NCI-H2171 treated with DMSO at 0.1 percent for 48 hours (cell line): ENCODE data around the gene ATG7.
"Not testable (repeated sequence)": the region's sequence is repeated elsewhere in the genome, so short reads cannot be mapped to it uniquely, and the experiment has no call there.

Experiments
- DNase-seq: peaks from one replicate; lab custom pipeline; 2025; lab: John Stamatoyannopoulos, UW

The ATG7 gene

DNA sequence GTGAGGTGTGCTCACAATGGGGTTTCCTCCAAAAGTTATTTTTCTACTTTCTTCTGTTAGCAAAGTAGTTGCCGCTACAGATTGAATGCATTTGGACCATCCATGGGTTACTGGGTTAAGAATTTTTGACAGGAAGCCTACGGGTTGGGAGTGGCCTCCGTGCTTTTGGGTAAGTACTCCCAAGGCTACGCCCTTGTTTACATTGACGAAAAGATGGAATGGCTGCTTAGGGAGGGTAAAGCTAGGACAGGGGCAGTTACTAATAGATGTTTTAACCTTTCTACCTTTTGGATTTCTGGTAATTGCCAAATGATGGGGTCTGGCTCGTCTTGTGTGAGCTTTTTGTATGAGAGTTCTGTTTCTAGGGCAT, 20.4 kb upstream of the ATG7 start:
- no peak for DNase-seq

DNA sequence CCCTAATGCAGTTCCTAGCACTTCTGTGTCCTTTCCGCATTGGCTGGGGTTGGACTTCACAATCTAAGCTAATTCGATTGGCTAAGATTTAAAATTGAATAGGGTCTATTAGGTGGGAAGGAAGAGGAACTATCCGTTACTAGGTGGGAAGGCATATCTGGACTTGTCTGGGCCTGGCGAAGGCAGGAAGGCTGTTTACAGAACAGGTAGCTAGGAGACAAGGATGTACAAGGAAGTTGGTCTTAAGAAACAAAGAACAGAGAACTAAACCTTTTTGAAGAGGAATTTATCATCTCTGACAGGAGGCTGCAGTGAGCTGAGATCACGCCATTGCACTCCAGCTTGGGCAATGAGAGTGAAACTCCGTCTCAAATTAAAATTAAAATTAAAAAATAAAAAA, 17.3 kb upstream of the ATG7 start:
- DNase-seq, result no peak

GRCh38 chr3:11255537-11255936, 16.7 kb upstream of the ATG7 start:
- not testable (repeated sequence) for DNase-seq

DNA sequence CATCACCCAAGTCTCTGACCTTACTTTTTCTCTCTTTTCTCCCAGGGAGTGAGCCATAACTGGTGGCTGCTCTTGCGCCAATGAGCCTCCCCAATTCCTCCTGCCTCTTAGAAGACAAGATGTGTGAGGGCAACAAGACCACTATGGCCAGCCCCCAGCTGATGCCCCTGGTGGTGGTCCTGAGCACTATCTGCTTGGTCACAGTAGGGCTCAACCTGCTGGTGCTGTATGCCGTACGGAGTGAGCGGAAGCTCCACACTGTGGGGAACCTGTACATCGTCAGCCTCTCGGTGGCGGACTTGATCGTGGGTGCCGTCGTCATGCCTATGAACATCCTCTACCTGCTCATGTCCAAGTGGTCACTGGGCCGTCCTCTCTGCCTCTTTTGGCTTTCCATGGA, 13.2 kb upstream of the ATG7 start:
- DNase-seq, result no peak

GRCh38 chr3:11260460-11260859, 11.7 kb upstream of the ATG7 start:
- DNase-seq, result no peak

GRCh38 chr3:11269007-11269406, 3.2 kb upstream of the ATG7 start:
- no peak for DNase-seq

DNA sequence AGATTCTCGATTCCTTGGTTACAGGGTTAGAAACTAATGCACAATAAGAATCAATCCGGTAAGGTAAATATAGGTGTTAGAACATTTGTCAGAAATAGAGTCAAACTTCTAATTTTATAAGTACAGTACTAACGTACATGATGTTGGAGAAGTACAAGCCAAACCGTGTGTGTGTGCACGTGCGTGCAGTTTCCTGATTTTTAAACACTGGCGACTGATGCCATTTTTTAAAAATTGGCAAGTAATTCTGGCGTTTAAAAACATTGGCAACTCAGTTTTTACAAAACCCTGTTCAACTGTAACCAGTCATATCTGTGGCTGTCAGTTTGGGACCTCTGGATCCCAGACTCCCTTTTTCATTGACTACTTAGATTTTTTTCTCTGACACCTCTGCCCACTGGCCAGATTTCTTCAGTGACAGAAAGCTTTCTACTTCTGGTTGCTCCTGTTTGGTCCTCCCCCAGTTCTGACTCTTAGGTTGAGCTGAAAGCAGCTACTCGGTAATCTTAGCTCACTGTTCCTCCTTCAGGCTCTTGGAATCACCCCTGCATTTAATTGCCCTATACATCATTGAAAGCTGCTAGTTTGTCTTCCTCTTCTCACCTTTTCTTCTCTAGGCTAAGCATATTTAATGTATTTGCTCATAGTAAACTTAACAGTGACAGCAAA, 843 bp downstream of the ATG7 start:
- no peak for DNase-seq

GRCh38 chr3:11273891-11274291, 1.7 kb downstream of the ATG7 start:
- no peak for DNase-seq

DNA sequence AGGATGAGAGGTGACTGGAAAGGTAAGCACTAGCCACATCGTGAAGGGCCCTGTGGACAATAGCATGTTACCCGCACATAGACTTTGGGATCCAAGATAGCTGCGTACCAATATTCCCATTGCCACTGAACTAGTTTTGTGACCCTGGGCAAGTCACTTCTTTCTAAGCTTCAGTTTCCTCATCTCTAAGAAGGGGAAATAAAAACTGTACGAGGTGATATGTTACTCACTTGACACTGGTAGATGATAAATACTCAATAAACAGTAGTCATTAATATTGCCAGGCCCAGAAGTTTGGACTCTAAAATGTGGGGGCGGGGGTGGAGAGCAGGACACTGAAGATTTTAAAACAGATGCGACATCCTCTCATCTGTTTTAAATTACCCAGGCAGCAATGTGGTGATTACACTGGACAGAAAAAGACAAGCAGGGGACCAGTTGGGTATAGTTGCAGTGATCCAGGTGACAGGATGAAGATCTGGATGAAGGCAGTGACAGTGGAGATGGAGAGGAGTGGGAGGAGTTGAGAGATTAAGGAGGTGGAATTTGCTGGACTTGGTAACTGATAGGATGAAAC, 2.5 kb downstream of the ATG7 start:
- DNase-seq, result no peak

GRCh38 chr3:11275926-11276325, 3.7 kb downstream of the ATG7 start:
- no peak for DNase-seq

DNA sequence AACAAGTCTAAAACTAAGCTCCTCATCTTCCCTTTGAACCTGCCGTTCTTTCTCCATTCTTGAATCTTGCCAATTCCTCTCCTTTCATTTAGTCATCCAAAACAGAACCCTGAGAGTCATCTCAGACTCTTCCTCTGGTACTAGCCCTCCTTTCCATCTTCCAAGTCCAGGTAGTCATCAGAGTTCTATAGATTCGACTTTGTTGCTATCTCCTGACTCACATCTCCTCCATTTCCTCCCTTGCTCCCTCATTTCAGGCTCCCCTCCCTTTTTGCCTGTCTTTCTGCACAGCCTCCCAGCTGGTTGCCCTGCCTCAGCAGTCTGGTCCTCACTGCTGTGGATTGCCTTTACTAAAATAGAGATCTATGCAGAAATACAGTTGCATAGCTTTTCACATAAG, 4.7 kb downstream of the ATG7 start:
- DNase-seq, result no peak

DNA sequence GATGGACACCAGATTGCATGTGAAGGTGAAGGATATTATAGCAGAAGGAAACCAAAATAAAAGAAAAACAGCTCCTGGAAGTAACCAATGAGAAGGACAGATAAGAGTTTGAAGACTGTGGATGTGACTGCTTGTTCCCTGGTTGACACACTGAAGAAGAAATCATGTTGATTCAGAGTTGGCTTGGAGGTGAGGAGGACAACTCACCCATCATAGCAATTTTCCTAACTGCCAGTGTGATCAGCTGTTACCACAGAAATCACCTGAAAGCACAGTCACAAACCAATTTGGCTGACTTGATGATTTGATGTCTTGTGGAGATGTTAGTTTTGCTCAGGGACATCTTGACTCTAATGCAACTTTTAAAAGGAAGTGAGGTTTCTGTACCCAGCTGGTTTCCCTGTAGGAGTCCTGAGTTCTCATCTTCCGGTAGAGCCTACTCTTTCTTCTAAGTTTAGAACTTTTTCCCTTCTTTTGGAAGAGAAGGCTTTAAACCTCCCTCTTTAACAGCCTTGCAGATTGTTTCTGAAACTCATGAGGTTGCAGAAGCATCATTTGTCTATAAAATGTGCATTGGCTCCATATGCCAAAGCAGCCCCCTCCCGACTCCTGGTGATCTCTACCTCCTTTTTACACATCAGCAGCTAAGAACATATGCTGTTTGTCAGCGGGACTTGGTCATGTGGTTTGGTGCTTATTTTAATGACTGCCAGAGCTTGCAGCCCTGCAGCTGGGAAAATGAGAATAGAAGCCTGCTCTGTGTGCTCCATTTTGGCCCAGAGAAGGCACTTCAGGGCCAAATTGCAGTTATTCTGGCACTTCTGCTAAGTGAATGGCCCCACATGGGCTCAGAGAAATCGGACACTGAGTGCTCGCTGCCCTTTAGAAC, 10.3 kb downstream of the ATG7 start:
- DNase-seq, result peak; percentile 79

GRCh38 chr3:11283139-11283475, 10.9 kb downstream of the ATG7 start:
- peak; percentile 23 for DNase-seq

- DNase-seq, result no peak
Measured at GRCh38 chr3:11284011-11284410, 11.8 kb downstream of the ATG7 start.

DNA sequence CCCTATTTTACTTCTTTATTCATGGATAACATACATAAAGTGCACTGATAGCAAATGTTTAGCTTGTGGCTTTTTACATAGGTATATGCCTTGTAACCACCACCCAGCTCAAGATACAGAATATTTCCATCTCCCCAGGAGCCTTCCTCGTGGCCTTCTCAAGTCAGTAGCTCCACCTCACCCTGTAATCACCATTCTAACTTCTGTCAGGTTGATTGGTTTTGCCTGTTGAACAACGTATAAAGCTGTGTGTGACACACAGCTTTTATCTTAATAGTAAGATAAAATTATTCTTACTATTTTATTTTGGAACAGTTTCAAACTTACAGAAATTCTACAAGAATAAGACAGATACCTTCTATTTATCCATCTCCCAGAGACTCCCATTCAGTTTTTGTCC, 13.3 kb downstream of the ATG7 start:
- DNase-seq, result no peak

DNA sequence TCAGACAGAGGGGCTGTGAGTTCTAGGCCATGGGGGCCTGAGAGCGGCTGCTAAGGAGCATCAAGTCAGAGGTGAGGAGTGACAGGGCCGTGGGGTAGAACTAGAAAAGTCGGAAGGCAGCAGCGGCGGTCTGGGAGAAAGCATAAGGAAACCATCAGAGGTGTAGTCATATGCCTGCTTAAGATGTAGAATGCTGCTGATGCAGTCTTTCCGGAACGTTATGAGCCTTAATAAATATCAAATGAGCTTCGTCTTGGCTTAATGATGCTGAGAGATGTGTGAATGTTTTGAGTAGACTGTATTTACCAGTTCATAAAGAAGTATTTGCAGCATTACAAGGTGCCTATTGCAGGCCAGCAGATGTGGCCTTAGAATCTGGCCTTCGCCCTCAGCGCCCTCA, 15.2 kb downstream of the ATG7 start:
- DNase-seq, result no peak

GRCh38 chr3:11288021-11288491, 15.9 kb downstream of the ATG7 start:
- DNase-seq, result no peak

DNA sequence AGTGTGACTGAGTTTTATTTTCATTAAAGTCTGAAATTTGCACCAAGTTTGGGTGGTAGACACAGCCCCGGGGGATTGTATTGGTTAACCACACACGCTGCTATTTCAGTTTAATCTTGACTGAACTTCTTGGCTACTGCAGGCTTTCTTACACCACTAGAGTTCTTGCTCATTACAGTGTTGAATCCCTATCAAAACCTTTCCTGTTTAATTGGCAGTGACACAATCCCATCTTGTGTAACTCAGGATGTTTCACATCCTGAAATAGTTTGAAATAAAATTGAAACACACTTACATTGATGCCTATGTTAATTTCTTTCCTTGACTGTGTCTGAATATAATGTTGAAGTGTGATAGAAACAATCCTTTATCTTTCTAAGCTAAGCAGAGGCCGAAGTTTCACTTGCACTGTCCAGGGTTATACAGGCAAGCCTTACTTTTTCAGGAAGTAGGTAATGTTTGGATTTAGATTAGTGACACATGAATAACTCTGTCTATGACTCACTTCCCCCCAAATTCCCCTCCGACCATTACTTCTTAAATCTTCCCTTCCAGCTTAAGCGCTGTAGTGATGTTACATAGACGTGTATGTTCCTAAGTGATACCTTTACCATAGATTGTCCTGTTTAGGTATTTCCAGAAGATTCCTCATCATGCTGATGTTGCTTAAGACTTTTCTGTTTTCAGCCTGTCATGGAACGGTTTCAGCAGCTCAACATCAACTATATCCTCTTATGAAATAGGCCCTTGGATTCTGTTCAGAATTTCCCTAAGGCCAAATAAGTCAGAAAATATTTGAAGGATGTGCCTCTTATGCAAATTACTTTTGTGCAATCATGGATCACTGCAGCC, 16.8 kb downstream of the ATG7 start:
- DNase-seq, result no peak

GRCh38 chr3:11289864-11290263, 17.7 kb downstream of the ATG7 start:
- no peak for DNase-seq

- no peak for DNase-seq
Measured at GRCh38 chr3:11290743-11291680, 18.8 kb downstream of the ATG7 start.

GRCh38 chr3:11291808-11292207, 19.6 kb downstream of the ATG7 start:
- peak; percentile 44 for DNase-seq
